ENCODE results near the gene STK17B. TPM values are rescaled to one million over a fixed set of nuclear protein-coding genes. Genes with fewer than 3 reads are reported as not detected.

STK17B gene
- total and polyA plus RNA-seq, 9 of the 15 experiments (the other 6 are each of a cell fraction or from before 2014, with no cell fraction given) = 2.3 to 17.7 (median 8.5) TPM

DNA sequence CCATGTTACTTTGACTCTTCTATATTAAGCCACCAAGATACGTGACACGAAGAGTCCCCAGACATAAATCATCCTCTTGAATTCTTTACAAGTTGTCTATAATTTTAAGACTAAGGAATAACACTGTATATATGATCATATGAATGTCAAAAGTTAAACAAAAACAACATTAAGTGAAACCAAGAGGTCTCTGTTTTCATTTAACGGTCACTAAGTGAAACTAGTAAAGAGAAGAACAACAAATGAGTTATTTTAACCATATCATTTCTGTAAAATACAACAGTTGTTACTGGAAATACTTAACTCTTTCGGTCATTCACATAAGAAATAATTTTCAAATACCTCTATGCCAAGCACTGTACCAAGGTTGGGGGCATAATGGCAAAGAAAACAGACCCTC lies 45.7 kb upstream of the STK17B start:
- 53% methylated on average over 4 of the region's 4 CpGs for WGBS (ENCODE audit: insufficient coverage, low coverage, missing lambda C conversion rate)
- no peak overlapping the region for H3K4me3 ChIP-seq
- peaks cover 0 to 5% of the 10 kb centered on the region in 2 experiments; a peak in 2 of 5 replicates for H3K4me1 ChIP-seq (replicated peaks in 1 of 2; ENCODE audit: control insufficient read depth in 2 of 2, insufficient read depth in 2 of 2, low read length in 2 of 2)
- ChIA-PET POLR2A (no interaction called here), CTCF (ENCODE audit: low intra/inter-chr PET ratio) (no interaction called here)
- no TSS peak for BruUV-seq (replicated peaks)
- H2AFZ ChIP-seq (ENCODE audit: low read depth, low read length) = no peak overlapping the region
- no peaks in the 10 kb centered on the region for H3K27me3 ChIP-seq (ENCODE audit: control insufficient read depth in 2 of 2, insufficient read depth in 2 of 2, low read length in 2 of 2)
- no peak overlapping the region for H3K4me2 ChIP-seq (ENCODE audit: insufficient read depth, low read length)
- intact Hi-C loops (cut with micrococcal nuclease) = no loop called here
- H3K9me3 ChIP-seq (replicated peaks; ENCODE audit: control insufficient read depth, insufficient read depth, low read depth, low read length) = no peaks in the 10 kb centered on the region
- no peaks in the 10 kb centered on the region for H3K9me1 ChIP-seq (ENCODE audit: control insufficient read depth, insufficient read depth, low read length)
- in situ Hi-C loops (cut with MboI) = no loop called here
- H3K9ac ChIP-seq (ENCODE audit: insufficient read depth in 1 of 2, low read depth in 2 of 2, low read length in 2 of 2) = no peak overlapping the region
- no peaks in the 10 kb centered on the region for H4K20me1 ChIP-seq (replicated peaks; ENCODE audit: control insufficient read depth, insufficient read depth, low read length)
- FAIRE-seq (no peak), DNase-seq (ENCODE audit: extremely low read depth in 1 of 4, low spot score in 3 of 4) (no peak), ATAC-seq (no peak)
- TF ChIP-seq, protein P1, sequence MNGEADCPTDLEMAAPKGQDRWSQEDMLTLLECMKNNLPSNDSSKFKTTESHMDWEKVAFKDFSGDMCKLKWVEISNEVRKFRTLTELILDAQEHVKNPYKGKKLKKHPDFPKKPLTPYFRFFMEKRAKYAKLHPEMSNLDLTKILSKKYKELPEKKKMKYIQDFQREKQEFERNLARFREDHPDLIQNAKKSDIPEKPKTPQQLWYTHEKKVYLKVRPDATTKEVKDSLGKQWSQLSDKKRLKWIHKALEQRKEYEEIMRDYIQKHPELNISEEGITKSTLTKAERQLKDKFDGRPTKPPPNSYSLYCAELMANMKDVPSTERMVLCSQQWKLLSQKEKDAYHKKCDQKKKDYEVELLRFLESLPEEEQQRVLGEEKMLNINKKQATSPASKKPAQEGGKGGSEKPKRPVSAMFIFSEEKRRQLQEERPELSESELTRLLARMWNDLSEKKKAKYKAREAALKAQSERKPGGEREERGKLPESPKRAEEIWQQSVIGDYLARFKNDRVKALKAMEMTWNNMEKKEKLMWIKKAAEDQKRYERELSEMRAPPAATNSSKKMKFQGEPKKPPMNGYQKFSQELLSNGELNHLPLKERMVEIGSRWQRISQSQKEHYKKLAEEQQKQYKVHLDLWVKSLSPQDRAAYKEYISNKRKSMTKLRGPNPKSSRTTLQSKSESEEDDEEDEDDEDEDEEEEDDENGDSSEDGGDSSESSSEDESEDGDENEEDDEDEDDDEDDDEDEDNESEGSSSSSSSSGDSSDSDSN (IDR thresholded peaks at IDR 0.05; ENCODE audit: borderline replicate concordance in 1 of 2, low read depth in 2 of 2, low read length in 2 of 2) = no peak
- TF ChIP-seq PHB2 (IDR thresholded peaks at IDR 0.05; ENCODE audit: low read depth) (no peak), NCOA4 (IDR thresholded peaks at IDR 0.05; ENCODE audit: partially characterized antibody) (no peak), STAG1 (CRISPR knock-in tag; IDR thresholded peaks at IDR 0.05; ENCODE audit: borderline replicate concordance) (no peak), RBM14 (IDR thresholded peaks at IDR 0.05; ENCODE audit: borderline replicate concordance, insufficient read depth, low read depth, low read length) (no peak), ZNF764 (CRISPR knock-in tag; IDR thresholded peaks at IDR 0.05; ENCODE audit: low read depth) (no peak), CHCHD3 (CRISPR knock-in tag; IDR thresholded peaks at IDR 0.05) (no peak), SRSF1 (IDR thresholded peaks at IDR 0.05; ENCODE audit: low read depth, low read length) (no peak), NR4A1 (CRISPR knock-in tag; IDR thresholded peaks at IDR 0.05) (no peak), NR4A1 (tag; IDR thresholded peaks at IDR 0.05) (no peak), ZNF354B (CRISPR knock-in tag; IDR thresholded peaks at IDR 0.05) (no peak), RBFOX2 (IDR thresholded peaks at IDR 0.05; ENCODE audit: low read depth, low read length) (no peak)
- no peaks in the 10 kb centered on the region for H3K79me2 ChIP-seq (ENCODE audit: control insufficient read depth, insufficient read depth, low read length)
- H3K27ac ChIP-seq (ENCODE audit: extremely low read depth, low read depth, low read length) = no peak overlapping the region
- H3K36me3 ChIP-seq (ENCODE audit: control insufficient read depth, insufficient read depth, low read length) = no peaks in the 10 kb centered on the region
